HG02763 (cell line): Measurements from ENCODE around the gene UGT2B17.
A peak's percentile ranks its signal among the peaks of the same experiment; 100 is the strongest.
"Not testable (repeated sequence)": the region's sequence is repeated elsewhere in the genome, so short reads cannot be mapped to it uniquely, and the experiment has no call there.

ENCODE experiments used
- ATAC-seq: cut with Tn5 transposase; IDR thresholded peaks from one replicate; pipeline ENCODE4 v1.9.1; 2021; ENCODE audit warnings: mild to moderate bottlenecking, moderate library complexity; ENCODE audit not compliant: unreplicated experiment

The UGT2B17 gene

DNA sequence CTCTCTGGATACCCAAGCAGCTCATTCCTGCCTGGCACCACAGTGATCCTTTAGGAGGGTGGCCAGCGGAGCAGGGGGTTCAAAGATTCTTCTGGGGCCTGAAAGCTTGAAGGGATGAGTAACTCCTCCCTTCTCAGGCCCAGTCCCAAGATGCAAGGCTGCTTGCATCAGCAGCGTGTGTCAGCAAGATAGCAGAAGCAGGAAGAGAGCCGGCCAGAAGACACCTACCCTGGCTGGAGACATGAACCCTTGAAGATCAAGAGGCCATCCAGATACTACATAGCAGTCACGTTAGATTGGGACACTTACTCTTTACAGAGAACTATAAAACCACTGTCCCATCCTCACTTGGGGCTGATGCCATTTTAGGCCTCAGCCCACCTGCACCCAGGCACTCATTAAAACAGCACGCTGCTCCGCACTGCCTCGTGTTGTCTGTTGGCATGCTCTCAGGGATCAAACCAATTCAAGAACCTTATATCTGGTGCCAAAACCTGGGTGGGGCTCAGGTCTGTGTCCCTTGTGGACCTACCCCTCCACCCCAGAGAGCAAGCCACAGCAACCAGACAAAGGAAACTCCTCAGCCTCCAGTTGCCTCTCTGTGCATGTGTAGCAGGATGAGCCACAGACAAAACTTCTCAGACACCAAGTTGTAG lies 6.5 kb downstream of the UGT2B17 start:
- peak; percentile 59 for ATAC-seq

DNA sequence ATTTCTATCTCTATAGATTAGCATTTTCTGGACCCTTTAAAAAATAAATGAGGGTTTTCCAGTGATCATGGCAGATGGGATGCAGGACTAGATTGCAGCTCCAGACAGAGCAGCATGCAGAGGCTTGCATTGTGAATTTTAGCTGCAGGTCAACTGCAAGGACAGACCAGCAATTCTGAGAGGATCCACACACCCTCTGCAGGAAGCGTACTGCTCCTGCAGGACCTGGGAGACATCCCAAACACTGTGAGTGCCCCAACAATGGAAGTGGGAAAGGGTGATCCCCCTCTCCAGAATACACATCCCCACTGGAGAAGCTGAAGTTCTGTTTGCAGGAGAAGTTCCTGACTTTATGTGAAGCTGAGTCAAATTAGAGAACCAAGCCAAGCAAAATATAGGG lies 7.1 kb downstream of the UGT2B17 start:
- peak; percentile 4 for ATAC-seq

DNA sequence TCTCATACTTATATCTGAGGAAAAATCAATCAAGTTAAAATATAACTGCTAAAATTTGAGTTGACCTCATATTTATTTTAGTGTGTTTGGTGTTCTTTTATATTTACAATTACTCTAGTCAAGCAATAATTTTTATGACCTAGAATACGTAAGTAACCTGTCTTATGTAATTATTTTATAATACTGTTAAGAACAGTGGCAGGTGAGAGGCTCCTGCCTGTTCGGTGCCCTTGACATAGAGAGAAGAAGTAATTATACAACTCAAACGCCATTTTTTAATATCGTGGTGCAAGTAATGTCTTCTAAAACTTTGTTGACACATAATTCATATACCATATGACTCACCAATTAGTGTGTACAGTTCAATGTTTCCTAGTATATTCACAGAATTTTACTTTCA lies 7.6 kb downstream of the UGT2B17 start:
- not testable (repeated sequence) for ATAC-seq

DNA sequence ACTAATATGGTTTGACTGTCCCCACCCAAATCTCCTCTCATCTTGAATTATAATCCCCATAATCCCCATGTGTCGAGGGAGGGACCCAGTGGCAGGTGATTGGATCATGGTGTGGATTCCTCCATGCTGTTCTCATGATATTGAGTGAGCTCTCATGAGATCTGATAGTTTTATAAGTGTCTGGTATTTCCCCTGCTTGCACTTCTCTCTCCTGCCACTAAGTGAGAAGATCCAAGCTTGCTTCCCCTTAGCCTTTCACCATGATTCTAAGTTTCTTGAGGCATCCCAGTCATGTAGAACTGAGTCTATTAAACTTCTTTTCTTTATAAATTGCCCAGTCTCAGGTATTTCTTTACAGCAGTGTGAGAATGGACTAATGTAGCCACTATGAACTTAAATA lies 9.8 kb downstream of the UGT2B17 start:
- not testable (repeated sequence) for ATAC-seq

DNA sequence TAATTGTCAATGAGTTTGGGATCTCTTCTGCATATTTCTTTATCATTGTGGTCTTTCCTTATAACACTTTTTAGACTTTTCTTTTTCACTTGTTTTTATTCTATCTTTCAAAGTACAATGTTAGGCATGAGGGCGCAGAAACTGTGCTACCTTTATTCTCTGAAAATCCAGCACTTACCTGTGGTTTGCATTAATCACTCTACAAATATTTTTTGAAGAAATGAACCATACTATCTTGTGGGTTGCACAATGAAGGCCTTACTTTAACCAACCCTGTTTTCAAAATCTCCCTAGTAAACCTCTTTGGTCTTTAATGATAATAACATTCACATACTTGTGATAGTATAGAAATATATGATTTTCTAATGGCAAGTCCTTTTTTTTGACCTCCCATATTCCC lies 11.0 kb downstream of the UGT2B17 start:
- not testable (repeated sequence) for ATAC-seq

DNA sequence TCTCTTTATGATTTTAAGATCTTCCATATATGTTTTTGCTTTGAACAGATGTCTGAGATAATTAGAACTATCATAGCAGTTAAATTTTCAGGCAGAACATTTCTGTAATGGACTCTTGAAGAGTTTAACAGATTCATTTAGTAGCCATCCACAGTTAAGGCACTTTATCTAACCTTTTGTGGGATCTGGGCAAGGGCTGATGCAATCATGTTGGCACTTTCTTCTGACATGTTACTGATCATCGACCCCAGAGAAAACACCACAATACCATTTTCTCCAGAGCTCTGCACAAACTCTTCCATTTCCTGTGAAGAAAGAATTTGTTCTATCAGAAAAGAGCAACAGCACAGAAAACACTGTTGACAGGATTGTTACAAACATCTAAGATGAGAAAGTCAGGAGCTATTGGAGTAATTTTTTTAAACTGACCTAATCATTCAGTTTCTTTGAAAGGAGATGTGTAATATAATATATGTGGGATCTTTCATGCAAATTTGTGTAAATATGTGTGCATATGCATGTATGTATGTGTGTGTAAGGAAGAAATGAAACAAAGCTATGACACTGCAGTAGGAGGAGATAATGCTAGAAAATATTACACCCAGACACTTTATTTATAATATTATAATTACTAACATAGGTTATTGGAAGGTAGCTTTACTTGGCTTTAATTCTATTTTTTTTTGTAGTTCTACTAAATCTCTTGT lies 15.6 kb downstream of the UGT2B17 start:
- not testable (repeated sequence) for ATAC-seq

DNA sequence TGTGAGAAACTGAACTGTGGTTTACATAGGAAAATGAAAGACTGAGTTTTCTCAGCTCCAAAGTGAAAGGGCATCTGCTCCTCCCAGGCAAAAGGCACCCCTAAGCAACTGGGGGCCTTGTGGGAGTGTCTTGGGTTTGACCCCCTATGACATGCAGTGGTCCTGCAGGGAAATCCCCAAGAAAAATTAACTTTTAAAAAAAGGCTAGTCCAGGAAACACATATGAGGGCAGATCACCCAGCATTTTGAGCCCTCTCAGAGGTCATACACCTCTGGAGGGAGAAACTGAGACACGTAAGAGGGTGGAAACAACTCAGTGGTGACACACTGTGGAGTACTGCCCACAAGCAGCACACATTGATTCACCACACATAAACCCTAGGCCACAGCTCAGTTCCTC lies 22.3 kb downstream of the UGT2B17 start:
- peak; percentile 60 for ATAC-seq

DNA sequence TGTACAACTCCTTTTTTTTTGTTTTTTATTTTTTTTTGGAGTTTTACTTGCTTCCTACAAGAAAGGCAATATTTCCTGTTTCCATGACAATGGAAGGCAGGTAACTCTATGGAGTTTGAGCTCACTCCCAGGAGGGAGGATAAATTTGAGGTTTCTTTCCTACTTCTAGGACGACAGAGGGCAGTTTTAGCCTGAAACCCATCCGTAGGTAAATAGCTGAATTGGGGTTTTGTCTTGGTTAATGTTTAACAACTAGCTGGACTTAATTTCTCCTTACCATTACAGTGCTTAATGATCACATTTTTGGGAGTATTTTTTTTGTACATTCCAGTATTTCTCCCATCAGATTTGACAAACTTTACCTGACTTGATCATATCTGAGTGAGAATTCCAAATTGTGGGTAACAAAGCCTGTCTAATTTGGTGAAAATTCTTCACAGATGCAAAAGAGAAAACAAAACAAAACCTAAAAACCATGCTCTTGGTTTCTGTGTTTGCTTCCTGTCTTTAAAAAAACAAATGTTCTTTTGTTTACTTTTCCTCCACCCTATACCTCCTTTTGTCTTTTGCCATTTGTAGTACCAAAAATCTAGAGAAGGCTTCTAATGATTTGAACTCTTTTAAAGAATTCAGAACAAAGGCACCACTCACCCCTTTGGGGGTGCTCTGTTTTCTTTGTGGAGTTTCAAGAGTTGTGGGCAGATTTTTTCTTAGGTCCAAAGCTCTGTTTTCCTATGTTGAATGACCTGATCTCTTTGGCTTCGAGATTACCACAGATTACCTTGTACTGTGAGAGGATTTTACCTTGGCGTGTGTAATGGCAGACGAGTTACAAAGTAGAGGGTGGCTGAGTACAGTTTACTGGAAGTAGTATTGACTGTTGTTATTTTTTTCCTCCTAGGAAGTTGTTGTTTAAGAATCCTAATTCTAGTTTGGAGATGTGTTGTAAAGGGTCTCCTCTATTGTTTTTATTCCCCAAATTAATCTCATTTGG lies 23.0 kb downstream of the UGT2B17 start:
- peak; percentile 50 for ATAC-seq

DNA sequence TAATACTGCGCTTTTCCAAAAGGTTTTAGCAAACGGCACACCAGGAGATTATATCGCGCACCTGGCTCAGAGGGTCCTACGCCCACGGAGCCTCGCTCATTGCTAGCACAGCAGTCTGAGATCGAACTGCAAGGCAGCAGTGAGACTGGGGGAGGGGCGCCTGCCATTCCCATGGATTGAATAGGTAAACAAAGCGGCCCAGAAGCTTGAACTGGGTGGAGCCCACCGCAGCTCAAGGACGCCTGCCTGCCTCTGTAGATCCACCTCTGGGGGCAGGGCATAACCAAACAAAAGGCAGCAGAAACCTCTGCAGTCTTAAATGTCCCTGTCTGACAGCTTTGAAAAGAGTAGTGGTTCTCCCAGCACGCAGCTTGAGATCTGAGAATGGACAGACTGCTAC lies 33.4 kb downstream of the UGT2B17 start:
- not testable (repeated sequence) for ATAC-seq

DNA sequence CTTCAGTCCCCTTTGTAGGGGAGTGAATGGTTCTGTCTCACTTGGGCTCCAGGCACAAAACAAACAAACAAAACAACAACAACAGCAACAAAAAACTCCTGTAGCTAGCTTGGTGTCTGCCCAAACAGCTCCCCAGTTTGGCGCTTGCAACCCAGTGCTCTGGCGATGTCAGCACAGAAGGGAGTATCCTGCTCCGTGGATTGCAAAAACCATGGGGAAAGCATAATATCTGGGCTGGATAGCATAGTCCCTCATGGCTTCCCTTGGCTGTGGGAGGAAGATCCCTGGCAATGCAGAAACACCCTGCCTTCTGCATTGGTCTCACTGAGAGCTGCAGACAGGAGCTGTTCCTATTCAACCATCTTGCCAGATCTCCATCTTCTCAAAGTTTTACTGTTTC lies 39.7 kb downstream of the UGT2B17 start:
- no peak for ATAC-seq

DNA sequence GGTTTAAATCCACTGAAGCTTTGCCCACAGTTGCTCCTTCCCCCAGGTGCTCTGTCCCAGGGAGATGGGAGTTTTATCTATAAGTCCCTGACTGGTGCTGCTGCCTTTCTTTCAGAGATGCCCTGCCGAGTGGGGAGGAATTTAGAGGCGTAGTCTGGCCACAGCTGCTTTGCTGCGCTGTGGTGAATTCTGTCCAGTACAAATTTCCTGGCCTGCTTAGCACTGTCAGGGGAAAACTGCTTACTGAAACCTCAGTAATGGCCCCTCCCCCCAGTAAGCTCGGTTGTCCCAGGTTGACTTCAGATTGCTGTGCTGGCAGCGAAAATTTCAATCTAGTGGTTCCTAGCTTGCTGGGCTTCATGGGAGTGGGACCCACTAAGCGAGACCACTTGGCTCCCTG lies 40.1 kb downstream of the UGT2B17 start:
- no peak for ATAC-seq

DNA sequence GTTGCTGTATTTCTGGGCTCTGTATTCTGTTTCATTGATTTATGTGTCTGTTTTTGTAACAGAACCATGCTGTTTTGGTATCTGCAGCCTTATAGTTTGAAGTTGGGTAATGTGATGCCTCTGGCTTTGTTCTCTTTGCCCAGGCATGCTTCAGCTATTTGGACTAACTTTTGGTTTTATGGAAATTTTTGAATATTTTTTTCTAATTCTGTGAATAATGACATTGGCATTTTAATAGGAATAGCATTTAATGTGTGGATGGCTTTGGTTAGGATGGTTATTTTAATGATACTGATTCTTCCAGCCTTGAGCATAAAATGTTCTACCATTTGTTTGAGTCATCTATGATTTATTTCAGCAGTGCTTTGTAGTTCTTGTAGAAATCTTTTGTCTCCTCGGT lies 53.9 kb downstream of the UGT2B17 start:
- ATAC-seq: not testable (repeated sequence)

DNA sequence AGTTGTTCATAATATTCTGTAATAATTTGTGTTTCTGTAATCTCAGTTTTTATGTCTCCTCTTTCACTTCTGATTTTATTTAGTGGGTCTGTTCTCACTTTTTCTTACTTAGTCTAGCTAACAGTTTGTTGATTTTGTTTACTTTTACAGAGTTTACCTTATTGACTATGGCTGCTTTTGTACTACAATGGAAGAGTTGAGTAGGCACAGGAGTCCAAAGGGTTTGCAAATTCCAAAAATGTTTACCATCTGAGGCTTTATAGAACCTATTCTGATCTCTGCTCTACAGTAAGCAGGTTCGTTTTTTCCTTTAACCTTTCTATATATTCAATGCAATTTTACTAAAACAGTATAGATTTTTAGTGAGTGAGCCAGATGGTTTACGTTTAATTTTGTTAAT lies 55.1 kb downstream of the UGT2B17 start:
- ATAC-seq: no peak

DNA sequence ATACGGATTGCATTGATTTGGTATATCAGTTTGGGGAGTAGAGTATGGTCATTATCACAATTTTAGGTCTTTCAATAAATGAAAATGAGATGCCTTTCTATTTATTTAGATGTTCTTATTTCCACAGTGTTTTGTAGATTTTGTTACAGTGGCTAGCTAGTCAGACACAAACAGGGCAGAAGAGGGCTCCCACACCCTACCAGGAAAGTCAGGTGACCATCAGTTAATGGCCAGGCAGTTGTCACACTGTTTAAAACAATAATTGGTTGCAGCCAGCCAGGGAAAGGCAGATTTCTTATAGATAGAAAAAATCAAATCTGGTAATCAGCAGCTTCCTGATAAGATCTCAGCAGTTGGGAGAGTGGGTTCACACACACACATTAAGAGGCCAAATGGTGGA lies 57.2 kb downstream of the UGT2B17 start:
- no peak for ATAC-seq

DNA sequence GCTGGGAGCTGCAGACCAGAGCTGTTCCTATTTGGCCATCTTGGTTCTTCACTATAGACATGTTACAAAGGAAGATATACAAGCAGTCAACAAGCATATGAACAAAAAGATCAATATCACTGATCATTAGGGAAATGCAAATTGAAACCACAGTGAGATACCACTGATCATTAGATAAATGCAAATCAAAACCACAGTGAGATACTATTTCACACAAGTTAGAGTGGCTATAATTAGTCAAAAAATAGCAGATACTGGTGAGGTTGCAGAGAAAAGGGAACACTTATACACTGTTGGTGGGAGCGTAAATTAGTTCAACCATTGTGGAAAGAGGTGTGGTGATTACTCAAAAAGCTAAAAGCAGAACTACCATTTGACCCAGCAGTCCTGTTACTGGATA lies 70.7 kb downstream of the UGT2B17 start:
- ATAC-seq: not testable (repeated sequence)

DNA sequence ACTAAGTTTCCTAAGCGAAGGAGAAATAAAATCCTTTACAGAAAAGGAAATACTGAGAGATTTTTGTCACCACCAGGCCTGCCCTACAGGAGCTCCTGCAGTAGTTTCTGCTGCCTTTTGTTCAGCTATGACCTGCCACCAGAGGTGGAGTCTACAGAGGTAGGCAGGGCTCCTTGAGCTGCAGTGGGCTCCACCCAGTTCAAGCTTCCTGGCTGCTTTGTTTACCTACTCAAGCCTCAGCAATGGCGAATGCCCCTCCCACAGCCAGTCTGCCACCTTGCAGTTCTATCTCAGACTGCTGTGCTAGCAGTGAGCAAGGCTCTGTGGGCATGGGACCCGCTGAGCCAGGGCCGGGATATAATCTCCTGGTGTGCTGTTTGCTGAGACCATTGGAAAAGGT lies 71.3 kb downstream of the UGT2B17 start:
- not testable (repeated sequence) for ATAC-seq

DNA sequence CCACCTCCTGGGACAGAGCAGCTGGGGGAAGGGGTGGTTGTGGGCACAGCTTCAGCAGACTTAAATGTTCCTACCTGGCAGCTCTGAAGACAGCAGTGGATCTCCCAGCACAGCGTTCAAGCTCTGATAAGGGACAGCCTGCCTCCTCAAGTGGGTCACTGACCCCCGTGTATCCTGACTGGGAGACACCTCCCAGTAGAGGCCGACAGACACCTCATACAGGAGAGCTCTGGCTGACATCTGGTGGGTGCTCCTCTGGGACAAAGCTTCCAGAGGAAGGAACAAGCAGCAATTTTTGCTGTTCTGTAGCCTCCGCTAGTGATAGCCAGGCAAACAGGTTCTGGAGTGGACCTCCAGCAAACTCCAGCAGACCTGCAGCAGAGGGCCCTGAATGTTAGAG lies 72.7 kb downstream of the UGT2B17 start:
- not testable (repeated sequence) for ATAC-seq

DNA sequence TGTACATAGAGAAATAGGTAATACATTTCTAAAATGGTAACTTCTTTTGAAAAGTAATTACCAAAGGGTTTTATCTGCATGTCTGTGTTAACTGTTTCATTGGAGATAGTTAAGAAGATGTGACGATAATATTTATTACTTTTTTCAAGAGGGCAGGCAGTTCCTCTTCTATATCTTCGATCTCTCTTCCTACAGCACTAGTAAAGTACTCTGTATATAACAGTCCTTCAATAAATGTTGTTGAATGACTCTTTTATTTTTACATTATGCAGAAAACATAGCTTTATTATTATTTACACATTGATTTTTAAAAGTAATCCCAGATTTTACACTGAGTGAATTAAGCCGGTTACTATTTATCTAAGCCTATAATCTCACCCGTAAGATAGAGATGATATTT lies 77.1 kb downstream of the UGT2B17 start:
- no peak for ATAC-seq

DNA sequence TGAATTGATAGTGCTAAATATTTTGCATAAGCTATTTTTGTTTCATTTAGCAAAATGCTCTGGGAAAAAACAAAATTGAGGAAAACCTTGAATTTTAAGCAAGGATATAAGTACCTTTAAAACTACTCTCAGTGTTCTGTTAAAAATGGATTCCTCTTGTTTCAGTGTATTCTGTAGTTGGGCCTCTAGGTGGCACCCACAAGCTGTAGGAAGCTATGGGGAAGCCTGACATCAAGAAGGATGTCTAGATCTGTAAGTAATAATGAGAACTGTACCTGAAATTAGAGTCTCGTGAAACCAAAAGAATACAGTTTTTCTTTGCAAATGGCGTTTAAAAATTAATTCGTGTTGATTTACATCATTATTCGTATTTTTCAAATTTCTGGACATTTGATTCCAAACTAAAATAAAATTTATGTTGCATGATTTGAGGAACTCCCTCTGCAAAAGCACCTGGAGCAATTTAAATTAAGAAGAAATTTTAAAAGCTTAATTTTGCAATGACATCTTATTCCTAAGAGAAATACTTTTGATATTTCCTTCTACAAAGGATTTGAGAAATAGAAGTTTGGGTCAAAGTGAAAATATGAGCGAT lies 77.6 kb downstream of the UGT2B17 start:
- peak; percentile 84 for ATAC-seq

DNA sequence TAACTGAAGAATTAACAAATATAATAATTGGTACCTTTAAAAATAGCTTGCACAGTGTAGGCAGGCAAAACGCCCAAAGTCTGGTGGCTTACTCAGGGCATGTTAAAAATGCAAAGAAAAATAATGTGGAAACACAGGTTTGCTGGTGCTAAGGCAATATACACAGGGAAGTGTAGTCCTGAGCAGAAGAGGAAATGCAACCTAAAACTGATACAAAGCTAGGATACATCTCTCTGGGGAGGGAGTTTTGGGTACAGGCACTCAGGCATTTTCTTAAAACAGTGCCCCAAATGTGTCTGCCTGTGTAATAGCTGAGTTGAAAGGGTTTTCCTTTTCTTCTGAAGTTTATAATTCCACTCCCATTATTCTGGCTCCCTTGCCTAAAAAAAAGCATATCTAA lies 81.4 kb downstream of the UGT2B17 start:
- ATAC-seq: peak; percentile 40

DNA sequence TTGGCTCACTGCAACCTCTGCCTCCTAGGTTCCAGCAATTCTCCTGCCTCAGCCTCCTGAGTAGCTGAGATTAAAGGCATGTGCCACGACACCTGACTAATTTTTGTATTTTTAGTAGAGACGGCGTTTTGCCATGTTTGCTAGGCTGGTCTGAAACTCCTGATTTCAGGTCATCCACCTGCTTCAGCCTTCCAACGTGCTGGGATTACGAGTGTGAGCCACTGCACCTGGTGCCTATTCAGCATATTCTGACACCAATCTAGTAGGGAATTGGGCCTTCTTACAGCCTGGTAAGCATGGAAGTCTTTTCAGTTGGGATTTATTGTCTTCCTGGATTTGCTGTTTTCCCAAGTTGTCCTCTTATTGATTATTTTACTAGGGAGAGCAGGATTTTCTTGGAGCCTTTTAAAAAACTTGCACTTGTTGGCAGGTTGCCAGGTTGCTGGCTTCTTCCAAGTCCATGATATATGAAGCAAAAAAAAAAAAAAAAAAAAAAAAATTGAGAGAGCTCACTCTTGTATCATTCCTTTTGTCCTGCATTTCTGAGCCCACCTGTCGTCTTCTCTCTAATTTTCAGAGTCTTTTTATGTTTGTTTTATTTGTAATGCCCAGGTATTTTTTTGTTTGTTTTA lies 85.2 kb downstream of the UGT2B17 start:
- ATAC-seq: no peak
